Measurements from ENCODE around the gene RIN3.

DNA sequence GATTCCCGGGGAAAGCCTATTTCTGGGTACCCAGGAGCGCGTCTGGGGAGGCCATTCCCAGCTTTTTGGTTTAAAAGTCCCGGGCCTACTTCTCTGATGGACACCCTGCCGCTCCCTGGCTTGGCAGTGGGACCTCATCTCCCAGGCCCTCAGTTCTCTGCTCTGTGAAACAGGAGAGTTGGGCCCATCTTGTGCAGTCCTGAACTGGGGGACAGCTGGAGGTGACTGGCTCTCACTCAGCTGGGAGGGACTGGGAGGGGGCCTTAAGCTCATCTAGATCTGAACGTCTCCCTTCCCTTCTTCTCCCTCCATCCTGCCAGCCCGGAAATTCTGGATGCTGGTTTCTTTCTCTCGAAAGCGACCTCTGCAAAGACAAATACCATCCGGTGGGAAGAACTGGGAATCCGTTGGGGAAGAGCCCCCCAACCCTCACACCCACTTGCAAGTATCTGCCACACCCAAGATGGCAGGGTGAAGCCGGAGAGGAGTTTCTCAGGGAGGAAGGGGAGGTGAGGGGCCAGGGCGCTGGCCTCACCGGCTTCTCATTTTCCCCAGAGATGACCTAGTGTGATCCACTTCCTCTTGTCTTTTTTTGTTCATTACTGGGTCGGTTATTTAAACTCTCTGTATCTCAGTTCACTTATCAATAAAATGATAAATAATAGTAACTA, 1.4 kb downstream of the RIN3 start:
- TF ChIP-seq CTCF (IDR thresholded peaks at IDR 0.05; ENCODE audit: low read depth, low read length) (no peak), POLR2A (IDR thresholded peaks at IDR 0.05; ENCODE audit: extremely low read depth, insufficient read length) (no peak), MYC (IDR thresholded peaks at IDR 0.05; ENCODE audit: low read depth, low read length) (no peak)

Data from NB4 (cell line).